ENCODE results near the gene CDC37L1. TPM values are rescaled to one million over a fixed set of nuclear protein-coding genes. Genes with fewer than 3 reads are reported as not detected.

CDC37L1 gene
- total RNA-seq, 2 donors from 2014 or later: 29.2 to 37.7 TPM

- Histone ChIP-seq H3K27me3 (replicated peaks; ENCODE audit: insufficient read depth) (no peaks in the 10 kb centered on the region), H3K4me1 (replicated peaks) (no peaks in the 10 kb centered on the region), H3K36me3 (peaks cover 0 to 14% of the 10 kb centered on the region in 2 donors), H3K27ac (no peak overlapping the region), H3K9me3 (no peaks in the 10 kb centered on the region), H3K4me3 (no peak overlapping the region)
- intact Hi-C loops (cut with DNase I): no loop called here
- no peak for DNase-seq (ENCODE audit: low spot score)
- TF ChIP-seq POLR2A (IDR thresholded peaks at IDR 0.05) (no peak), CTCF (IDR thresholded peaks at IDR 0.05) (no peak), POLR2AphosphoS5 (IDR thresholded peaks at IDR 0.05) (no peak)
- WGBS: 67% methylated on average over 7 of the region's 7 CpGs
These were observed 34.5 kb downstream of the CDC37L1 start for GRCh38 chr9:4713849-4714248.

- intact Hi-C loops (cut with DNase I): no loop called here
- WGBS: 72% methylated on average over 9 of the region's 9 CpGs
- H3K27ac ChIP-seq: no peak overlapping the region
- H3K4me3 ChIP-seq: no peak overlapping the region
- no peaks in the 10 kb centered on the region for H3K27me3 ChIP-seq (replicated peaks; ENCODE audit: insufficient read depth)
- peaks cover 0 to 14% of the 10 kb centered on the region in 2 donors for H3K36me3 ChIP-seq
- TF ChIP-seq POLR2A (IDR thresholded peaks at IDR 0.05) (no peak), POLR2AphosphoS5 (IDR thresholded peaks at IDR 0.05) (no peak), CTCF (IDR thresholded peaks at IDR 0.05) (no peak)
- no peak for DNase-seq (ENCODE audit: low spot score)
- no peaks in the 10 kb centered on the region for H3K4me1 ChIP-seq (replicated peaks)
- no peaks in the 10 kb centered on the region for H3K9me3 ChIP-seq
These were observed 35.1 kb downstream of the CDC37L1 start for GRCh38 chr9:4714266-4715016.

GRCh38 chr9:4716163-4716562 lies 36.8 kb downstream of the CDC37L1 start:
- intact Hi-C loops (cut with DNase I): no loop called here
- H3K9me3 ChIP-seq: no peaks in the 10 kb centered on the region
- no peak overlapping the region for H3K27ac ChIP-seq
- 43% methylated on average over 1 of the region's 1 CpG for WGBS
- H3K4me1 ChIP-seq (replicated peaks): no peaks in the 10 kb centered on the region
- no peak overlapping the region for H3K4me3 ChIP-seq
- TF ChIP-seq POLR2AphosphoS5 (IDR thresholded peaks at IDR 0.05): no peak
- TF ChIP-seq CTCF (IDR thresholded peaks at IDR 0.05): no peak
- no peak for TF ChIP-seq POLR2A (IDR thresholded peaks at IDR 0.05)
- peaks cover 0 to 14% of the 10 kb centered on the region in 2 donors for H3K36me3 ChIP-seq
- H3K27me3 ChIP-seq (replicated peaks; ENCODE audit: insufficient read depth): no peaks in the 10 kb centered on the region
- DNase-seq (ENCODE audit: low spot score): no peak

GRCh38 chr9:4717815-4718214 lies 38.4 kb downstream of the CDC37L1 start:
- no peaks in the 10 kb centered on the region for H3K27me3 ChIP-seq (replicated peaks; ENCODE audit: insufficient read depth)
- no peak overlapping the region for H3K27ac ChIP-seq
- no peak overlapping the region for H3K4me3 ChIP-seq
- no peak for TF ChIP-seq CTCF (IDR thresholded peaks at IDR 0.05)
- no peak for TF ChIP-seq POLR2AphosphoS5 (IDR thresholded peaks at IDR 0.05)
- no peak for TF ChIP-seq POLR2A (IDR thresholded peaks at IDR 0.05)
- 96% methylated on average over 4 of the region's 4 CpGs for WGBS
- no peaks in the 10 kb centered on the region for H3K9me3 ChIP-seq
- intact Hi-C loops (cut with DNase I): no loop called here
- no peak for DNase-seq (ENCODE audit: low spot score)
- H3K36me3 ChIP-seq: peaks cover 0 to 14% of the 10 kb centered on the region in 2 donors
- no peaks in the 10 kb centered on the region for H3K4me1 ChIP-seq (replicated peaks)

GRCh38 chr9:4718911-4719310 lies 39.5 kb downstream of the CDC37L1 start:
- WGBS: 91% methylated on average over 6 of the region's 6 CpGs
- no peaks in the 10 kb centered on the region for H3K27me3 ChIP-seq (replicated peaks; ENCODE audit: insufficient read depth)
- intact Hi-C loops (cut with DNase I): no loop called here
- DNase-seq (ENCODE audit: low spot score): no peak
- H3K9me3 ChIP-seq: no peaks in the 10 kb centered on the region
- TF ChIP-seq POLR2AphosphoS5 (IDR thresholded peaks at IDR 0.05) (no peak), CTCF (IDR thresholded peaks at IDR 0.05) (no peak), POLR2A (IDR thresholded peaks at IDR 0.05) (no peak)
- no peaks in the 10 kb centered on the region for H3K4me1 ChIP-seq (replicated peaks)
- H3K4me3 ChIP-seq: no peak overlapping the region
- no peak overlapping the region for H3K27ac ChIP-seq
- H3K36me3 ChIP-seq: peaks cover 0 to 14% of the 10 kb centered on the region in 2 donors
